ENCODE data around the gene TRMT13. TPM values are rescaled to one million over a fixed set of nuclear protein-coding genes. Genes with fewer than 3 reads are reported as not detected.
"Not testable (repeated sequence)": the region's sequence is repeated elsewhere in the genome, so short reads cannot be mapped to it uniquely, and the experiment has no call there.

Gene TRMT13
- polyA plus RNA-seq, 3 donors: 25.3 to 42.3 (median 33.9) TPM

DNA sequence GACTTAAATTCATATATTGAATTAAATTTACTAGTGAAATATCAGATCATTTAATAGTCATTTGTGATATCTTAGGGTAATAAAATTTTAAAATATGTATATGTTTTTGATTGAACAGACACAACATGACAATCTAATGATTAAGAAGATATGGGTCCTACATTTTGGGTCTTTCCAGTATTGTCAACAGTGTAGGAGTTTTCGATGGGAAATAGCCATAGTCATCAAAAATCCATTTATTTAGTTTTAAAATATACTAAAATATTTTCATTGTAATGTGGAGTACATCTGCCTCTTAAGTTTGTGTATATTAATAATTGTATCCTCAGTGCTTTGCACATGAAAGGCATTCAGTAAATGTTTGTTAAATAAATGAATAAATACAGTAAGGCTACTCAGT lies 14.0 kb downstream of the TRMT13 start:
- DNase-seq (ENCODE audit: extremely low read depth in 1 of 11, low read depth in 9 of 11, low spot score in 4 of 11): no peak

DNA sequence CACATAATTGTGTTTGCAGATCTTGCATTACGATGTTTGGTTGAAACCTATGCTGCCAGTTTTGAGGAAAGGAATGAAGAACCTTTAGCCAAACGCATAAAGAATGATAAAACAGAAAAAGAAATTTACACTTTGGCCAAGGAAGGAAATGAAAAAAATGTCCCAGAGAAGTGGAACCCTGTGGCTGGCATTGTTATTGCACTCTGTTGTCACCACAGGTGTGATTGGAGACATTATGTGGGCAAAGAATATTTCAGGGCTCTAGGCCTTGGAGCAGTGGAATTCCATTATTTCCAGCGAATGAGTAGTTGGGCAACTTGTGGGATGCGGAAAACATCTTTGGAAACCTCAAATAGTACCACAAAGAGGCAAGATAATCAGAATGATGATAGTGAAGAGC lies 14.9 kb downstream of the TRMT13 start:
- DNase-seq (ENCODE audit: extremely low read depth in 1 of 11, low read depth in 9 of 11, low spot score in 4 of 11): no peak

DNA sequence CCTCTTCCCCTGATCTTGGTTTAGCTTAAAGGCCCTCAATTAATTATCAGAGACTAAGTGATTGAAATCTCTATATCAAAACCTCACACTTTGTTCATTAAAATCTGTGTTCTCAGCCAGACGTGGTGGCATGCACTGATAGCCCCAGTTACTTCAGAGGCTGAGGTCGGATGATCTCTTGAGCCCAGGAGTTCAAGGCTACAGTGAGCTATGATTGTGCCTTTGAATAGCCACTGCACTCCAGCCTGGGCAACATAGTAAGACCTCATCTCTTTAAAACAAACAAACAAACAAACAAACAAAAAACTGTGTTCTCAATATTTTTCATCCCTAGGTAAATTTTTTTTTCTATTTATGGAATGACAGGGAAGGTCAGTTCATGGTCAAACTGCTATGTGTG lies 18.7 kb downstream of the TRMT13 start:
- no peak for DNase-seq (ENCODE audit: extremely low read depth in 1 of 11, low read depth in 9 of 11, low spot score in 4 of 11)

- DNase-seq (ENCODE audit: extremely low read depth in 1 of 11, low read depth in 9 of 11, low spot score in 4 of 11): no peak
Observed at GRCh38 chr1:100152271-100152670, 19.3 kb downstream of the TRMT13 start.

DNA sequence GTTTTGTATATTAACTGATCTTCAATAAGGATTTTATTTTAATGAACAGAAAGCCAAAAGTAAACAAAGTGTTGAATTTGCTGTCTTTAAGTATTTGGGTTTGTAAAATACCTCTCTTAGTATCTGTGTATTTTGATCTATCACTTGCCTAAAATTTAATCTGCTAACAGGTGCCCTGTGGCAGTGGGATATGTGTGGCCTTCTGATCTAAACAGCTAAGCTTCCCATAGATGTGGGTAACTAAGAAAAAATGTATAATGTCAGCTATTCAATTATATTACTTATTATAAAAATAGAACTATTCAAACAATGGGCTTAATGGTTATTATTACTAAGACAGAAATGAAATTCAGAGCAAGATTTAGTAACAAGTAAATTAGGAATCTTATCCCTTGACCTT lies 29.9 kb downstream of the TRMT13 start:
- no peak for DNase-seq (ENCODE audit: extremely low read depth in 1 of 11, low read depth in 9 of 11, low spot score in 4 of 11)

GRCh38 chr1:100164216-100164615 lies 31.3 kb downstream of the TRMT13 start:
- no peak for DNase-seq (ENCODE audit: extremely low read depth in 1 of 11, low read depth in 9 of 11, low spot score in 4 of 11)

- DNase-seq (ENCODE audit: extremely low read depth in 1 of 11, low read depth in 9 of 11, low spot score in 4 of 11): no peak
Observed at GRCh38 chr1:100164702-100165101, 31.7 kb downstream of the TRMT13 start.

- DNase-seq (ENCODE audit: extremely low read depth in 1 of 11, low read depth in 9 of 11, low spot score in 4 of 11): no peak
Observed at GRCh38 chr1:100168051-100168450, 35.1 kb downstream of the TRMT13 start.

DNA sequence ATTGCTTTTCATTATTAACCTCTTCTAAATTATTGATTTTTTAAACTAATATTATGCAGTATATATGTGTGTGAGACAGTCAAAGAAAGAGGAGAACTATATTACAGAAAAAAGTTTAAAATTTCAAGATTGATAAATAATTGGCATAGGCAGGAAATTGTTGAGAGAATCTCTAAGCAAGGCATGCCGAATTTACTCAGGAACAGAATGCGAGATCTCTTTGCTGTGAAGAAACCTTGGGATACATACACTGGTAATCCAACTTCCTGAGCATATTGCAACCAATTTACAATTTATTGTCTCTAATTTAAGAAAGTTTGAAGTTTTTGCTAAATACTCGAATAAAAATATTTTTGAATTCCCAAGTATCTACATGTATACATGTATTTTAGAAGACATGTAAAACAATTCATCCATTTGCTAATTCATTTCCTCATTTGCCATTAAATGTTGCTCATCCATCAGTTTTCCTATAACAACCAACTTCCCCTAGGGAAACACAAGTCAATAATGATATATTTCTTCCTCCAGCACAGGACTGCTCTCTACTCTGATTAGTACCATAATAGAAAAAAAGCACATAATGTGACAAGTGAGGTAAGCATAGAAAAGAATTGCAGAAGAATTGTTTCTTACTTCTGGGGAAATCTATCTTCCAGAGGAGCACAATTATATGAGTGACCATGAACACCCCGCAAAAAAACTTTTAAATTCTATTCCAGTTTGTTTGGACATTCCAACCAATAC lies 44.5 kb downstream of the TRMT13 start:
- no peak for DNase-seq (ENCODE audit: extremely low read depth in 1 of 11, low read depth in 9 of 11, low spot score in 4 of 11)

DNA sequence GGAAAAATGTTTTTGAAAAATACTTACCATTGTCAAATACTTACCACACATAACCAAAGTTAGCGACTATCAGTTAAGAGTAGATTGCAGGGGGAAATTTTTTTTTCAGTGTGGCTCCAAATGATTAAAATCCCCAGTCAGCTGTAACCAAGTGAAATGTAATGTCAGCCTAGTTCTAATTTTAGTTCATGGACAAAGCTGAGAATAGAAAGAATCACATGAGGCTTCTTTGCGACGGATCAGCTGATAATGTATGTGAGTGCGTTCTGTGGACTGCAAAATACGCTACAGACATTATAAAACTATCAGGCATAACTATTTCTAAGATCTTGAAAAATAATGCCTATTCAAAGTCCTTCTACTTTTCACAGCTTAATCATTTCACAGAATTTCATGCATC lies 45.1 kb downstream of the TRMT13 start, which contains the start of gene LRRC39:
LRRC39 (minus strand) TSS at position 166 of the 400 bp plus-strand sequence. CDS start 9,740 bp downstream, outside the sequence.
- DNase-seq (ENCODE audit: extremely low read depth in 1 of 11, low read depth in 9 of 11, low spot score in 4 of 11): no peak

DNA sequence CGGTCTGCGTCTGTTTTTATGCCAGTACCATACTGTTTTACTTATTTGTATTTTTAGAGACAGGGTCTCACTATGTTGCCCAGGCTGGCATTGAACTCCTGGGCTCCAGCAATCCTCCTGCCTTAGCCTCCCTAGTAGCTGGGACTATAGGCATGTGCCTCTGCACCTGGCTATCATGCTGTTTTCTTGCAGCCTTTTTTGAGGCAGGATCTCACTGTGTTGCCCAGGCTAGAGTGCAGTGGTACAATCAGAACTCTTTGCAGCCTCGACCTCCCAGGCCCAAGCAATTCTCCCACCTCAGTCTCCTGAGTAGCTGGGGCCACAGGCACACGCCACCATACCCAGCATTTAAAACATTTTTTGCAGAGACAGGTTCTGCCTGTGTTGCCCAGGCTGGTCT lies 50.4 kb downstream of the TRMT13 start:
- no peak for DNase-seq (ENCODE audit: extremely low read depth in 1 of 11, low read depth in 9 of 11, low spot score in 4 of 11)

GRCh38 chr1:100184536-100184935 lies 51.6 kb downstream of the TRMT13 start:
- DNase-seq (ENCODE audit: extremely low read depth in 1 of 11, low read depth in 9 of 11, low spot score in 4 of 11): no peak

DNA sequence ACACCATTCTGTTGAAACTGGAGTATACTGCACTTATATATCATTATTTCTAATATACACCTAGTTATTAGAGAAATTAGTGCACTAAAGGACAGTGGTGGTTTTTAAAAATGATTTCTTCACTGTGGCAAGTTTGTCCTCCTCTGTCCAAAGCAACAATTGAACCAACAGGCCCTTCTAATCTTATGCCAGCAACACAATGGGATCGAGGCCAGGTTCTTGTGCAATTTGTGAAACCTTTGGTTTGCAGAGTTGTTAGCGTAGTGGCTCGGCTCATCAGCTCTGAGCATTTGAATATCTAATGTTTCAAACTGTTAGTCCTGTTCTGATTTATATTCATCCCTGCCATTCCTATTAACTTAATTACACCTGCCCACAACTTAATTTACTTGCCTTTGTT lies 54.9 kb downstream of the TRMT13 start:
- peak in 2 of 11 donors; percentile 2 to 16 for DNase-seq (ENCODE audit: extremely low read depth in 1 of 11, low read depth in 9 of 11, low spot score in 4 of 11)

DNA sequence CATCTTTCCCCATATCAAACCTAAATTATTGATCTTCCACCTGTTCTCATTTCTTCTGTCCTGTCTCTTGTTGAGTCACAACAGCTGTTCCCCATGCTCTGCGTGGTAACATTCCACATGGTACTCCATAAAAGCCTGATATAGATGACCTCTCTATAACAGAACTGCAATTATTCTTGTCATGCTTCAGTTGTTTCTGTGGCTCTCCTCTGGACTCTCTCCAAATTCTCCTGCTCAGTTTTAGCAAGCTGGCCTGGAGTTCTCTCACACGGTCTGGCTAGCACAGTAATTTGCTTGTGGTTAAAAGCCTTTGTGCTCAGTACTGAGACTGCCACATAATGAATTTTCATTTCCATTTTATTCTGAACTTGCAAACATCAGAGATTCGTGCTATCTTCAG lies 55.7 kb downstream of the TRMT13 start:
- peak; percentile 26 to 74 (median 57) for DNase-seq (ENCODE audit: extremely low read depth in 1 of 11, low read depth in 9 of 11, low spot score in 4 of 11)

GRCh38 chr1:100198596-100198995 lies 65.6 kb downstream of the TRMT13 start:
- no peak for DNase-seq (ENCODE audit: extremely low read depth in 1 of 11, low read depth in 9 of 11, low spot score in 4 of 11)

DNA sequence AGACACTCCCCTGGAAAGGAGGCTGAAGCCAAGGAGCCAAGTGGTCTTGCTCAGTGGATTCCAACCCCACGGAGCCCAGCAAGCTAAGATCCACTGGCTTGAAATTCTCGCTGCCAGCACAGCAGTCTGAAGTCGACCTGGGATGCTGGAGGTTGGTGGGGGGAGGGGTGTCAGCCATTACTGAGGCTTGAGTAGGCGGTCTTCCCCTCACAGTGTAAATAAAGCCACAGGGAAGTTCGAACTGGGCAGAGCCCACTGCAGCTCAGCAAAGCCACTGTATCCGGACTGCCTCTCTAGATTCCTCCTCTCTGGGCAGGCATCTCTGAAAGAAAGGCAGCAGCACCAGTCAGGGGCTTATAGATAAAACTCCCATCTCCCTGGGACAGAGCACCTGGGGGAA lies 67.1 kb downstream of the TRMT13 start:
- DNase-seq (ENCODE audit: extremely low read depth in 1 of 11, low read depth in 9 of 11, low spot score in 4 of 11): not testable (repeated sequence)

Other genes with a start within 250 kb of the TRMT13 start
- gene SLC35A3, start 163.2 kb upstream of the TRMT13 start, polyA plus RNA-seq (ENCODE audit: insufficient read length in 3 of 3): 10 to 100 TPM; 23.7 to 42.1 (median 29.2) TPM
- 10 to 100 TPM in 1 of 3 donors, 1 to 10 TPM in 2; 7.9 to 10.5 (median 8.0) TPM for gene SASS6, start 233 bp upstream of the TRMT13 start, polyA plus RNA-seq (ENCODE audit: insufficient read length in 3 of 3)
- gene LRRC39, start 45.1 kb downstream of the TRMT13 start, polyA plus RNA-seq (ENCODE audit: insufficient read length in 3 of 3): 1 to 10 TPM; 1.8 to 3.3 (median 2.3) TPM
- gene DBT, start 116.7 kb downstream of the TRMT13 start, polyA plus RNA-seq (ENCODE audit: insufficient read length in 3 of 3): 10 to 100 TPM; 20.2 to 30.0 (median 27.0) TPM
- 10 to 100 TPM; 29.9 to 36.7 (median 34.6) TPM for gene RTCA, start 133.1 kb downstream of the TRMT13 start, polyA plus RNA-seq (ENCODE audit: insufficient read length in 3 of 3)
- gene CDC14A, start 219.3 kb downstream of the TRMT13 start, polyA plus RNA-seq (ENCODE audit: insufficient read length in 3 of 3): 10 to 100 TPM; 27.2 to 31.8 (median 28.7) TPM

Measured in renal cortex interstitium (tissue), 11 donors.